Measurements from ENCODE around the gene HOATZ.

- TF ChIP-seq EZH2 (IDR thresholded peaks at IDR 0.05; ENCODE audit: insufficient read depth, poor library complexity, severe bottlenecking): no peak
- no peak for TF ChIP-seq EZH2phosphoT487 (IDR thresholded peaks at IDR 0.05; ENCODE audit: insufficient read depth, low read depth)
Measured at GRCh38 chr11:111527279-111527678, 12.7 kb downstream of the HOATZ start.
